Astrocyte of the spinal cord (primary cell): ENCODE measurements around the gene TAS2R16.
"Not testable (repeated sequence)": the region's sequence is repeated elsewhere in the genome, so short reads cannot be mapped to it uniquely, and the experiment has no call there.

Experiments used
- DNase-seq: peaks from one replicate; pipeline ENCODE4 v3.0.0; 2011; ENCODE audit warnings: low read depth, low spot score
- H3K4me3 ChIP-seq: 2 replicates; pipeline ENCODE4 v1.5.1; 2011; ENCODE audit warnings: low read depth, mild to moderate bottlenecking, low read length, moderate library complexity
- in situ Hi-C: cut with HindIII; loops from 2 replicates; pipeline ENCODE4 v1.10.0; 2017; ENCODE audit warnings: low sequenced_read_pairs
- TF ChIP-seq, protein P1 (sequence below): IDR thresholded peaks from 2 replicates; pipeline ENCODE4 v1.5.1; 2012; ENCODE audit warnings: low read depth, mild to moderate bottlenecking, low read length, inconsistent platforms

TAS2R16 gene

GRCh38 chr7:122970740-122971725 lies 24.5 kb downstream of the TAS2R16 start:
- in situ Hi-C loops: no loop called here
- no peak for DNase-seq

DNA sequence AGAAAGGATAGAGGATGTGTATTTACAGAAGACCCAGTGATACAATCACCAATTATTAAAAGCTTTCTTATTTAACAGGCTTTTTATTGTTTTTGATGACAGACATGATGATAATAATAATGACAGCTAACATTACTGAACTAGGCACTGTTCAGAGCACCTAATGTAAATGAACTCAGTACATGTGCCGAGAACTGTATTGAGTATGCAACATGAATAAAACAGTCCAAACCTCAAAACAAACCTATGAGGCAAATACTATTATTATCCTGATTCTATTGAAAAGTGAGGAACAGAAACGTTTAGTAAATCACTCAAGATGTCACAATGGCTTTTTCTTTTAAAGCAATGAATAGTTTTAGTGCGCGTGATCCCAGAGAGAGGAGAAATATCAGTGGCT lies 27.1 kb downstream of the TAS2R16 start:
- TF ChIP-seq, protein P1, sequence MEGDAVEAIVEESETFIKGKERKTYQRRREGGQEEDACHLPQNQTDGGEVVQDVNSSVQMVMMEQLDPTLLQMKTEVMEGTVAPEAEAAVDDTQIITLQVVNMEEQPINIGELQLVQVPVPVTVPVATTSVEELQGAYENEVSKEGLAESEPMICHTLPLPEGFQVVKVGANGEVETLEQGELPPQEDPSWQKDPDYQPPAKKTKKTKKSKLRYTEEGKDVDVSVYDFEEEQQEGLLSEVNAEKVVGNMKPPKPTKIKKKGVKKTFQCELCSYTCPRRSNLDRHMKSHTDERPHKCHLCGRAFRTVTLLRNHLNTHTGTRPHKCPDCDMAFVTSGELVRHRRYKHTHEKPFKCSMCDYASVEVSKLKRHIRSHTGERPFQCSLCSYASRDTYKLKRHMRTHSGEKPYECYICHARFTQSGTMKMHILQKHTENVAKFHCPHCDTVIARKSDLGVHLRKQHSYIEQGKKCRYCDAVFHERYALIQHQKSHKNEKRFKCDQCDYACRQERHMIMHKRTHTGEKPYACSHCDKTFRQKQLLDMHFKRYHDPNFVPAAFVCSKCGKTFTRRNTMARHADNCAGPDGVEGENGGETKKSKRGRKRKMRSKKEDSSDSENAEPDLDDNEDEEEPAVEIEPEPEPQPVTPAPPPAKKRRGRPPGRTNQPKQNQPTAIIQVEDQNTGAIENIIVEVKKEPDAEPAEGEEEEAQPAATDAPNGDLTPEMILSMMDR: no peak
- no peak for DNase-seq
- in situ Hi-C loops: no loop called here
- no peak overlapping the region for H3K4me3 ChIP-seq

More at GRCh38 chr7:122970740-122971725, 24.5 kb downstream of the TAS2R16 start:
- TF ChIP-seq, protein P1: no peak
- no peak overlapping the region for H3K4me3 ChIP-seq

- DNase-seq: no peak
- no peak overlapping the region for H3K4me3 ChIP-seq
- in situ Hi-C loops: no loop called here
- TF ChIP-seq, protein P1: no peak
Measured at GRCh38 chr7:122965306-122965705, 30.2 kb downstream of the TAS2R16 start.

GRCh38 chr7:122953678-122954077 lies 41.8 kb downstream of the TAS2R16 start:
- in situ Hi-C loops, DNase-seq, H3K4me3 ChIP-seq: not testable (repeated sequence)

GRCh38 chr7:122951006-122951405 lies 44.5 kb downstream of the TAS2R16 start:
- TF ChIP-seq, protein P1: no peak
- no peak overlapping the region for H3K4me3 ChIP-seq
- in situ Hi-C loops: no loop called here
- DNase-seq: no peak

DNA sequence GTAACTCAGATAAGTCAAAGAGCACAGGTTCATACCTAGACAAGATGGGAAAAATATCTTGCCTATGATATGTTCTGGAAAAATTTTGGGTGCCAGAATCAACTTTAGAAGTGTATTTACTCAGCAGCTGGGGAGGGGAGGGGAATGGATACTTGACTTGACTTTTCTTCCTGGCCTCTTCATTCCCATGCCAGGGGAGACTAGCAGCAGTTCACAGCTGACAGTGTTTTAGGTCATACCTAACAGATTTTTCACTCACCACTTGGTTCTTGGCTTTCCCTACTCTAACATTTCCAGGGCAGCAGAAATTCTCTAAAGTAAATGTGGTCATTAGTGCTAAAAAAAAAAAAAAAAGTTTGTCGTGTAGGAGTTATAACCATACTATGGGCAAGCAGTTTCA lies 46.3 kb downstream of the TAS2R16 start:
- peak; percentile 2 for DNase-seq
- no peak overlapping the region for H3K4me3 ChIP-seq
- in situ Hi-C loops: no loop called here
- TF ChIP-seq, protein P1: no peak
